Medulla oblongata (tissue), 1 donor: Measurements from ENCODE around the gene MYO1E.
A peak's percentile ranks its signal among the peaks of the same experiment; 100 is the strongest.

ENCODE experiments used
- DNase-seq: peaks from one replicate; pipeline ENCODE4 v3.0.0-alpha.2; 2015; ENCODE audit errors: extremely low spot score

The MYO1E gene

GRCh38 chr15:59230531-59231055, 142.1 kb downstream of the MYO1E start:
- no peak for DNase-seq

DNA sequence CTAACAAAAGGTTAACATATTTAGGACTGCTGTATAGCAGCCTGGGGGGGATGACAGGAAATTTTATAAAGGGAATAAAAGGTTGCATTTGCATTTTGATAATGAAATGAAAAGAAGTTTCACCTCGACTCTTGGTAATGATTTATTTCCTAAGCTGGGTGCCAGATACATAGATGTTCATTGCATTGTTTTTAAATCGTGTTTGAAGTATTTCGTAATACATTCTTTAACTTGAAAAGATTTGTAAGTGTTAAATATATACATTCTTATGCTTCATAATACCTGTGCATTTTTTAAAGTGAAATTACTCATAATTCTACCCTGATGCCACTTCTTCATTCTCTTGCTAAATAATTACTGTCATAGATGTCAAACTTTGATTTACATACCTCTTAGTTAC, 143.2 kb downstream of the MYO1E start:
- no peak for DNase-seq

GRCh38 chr15:59229015-59229414, 143.7 kb downstream of the MYO1E start:
- no peak for DNase-seq

DNA sequence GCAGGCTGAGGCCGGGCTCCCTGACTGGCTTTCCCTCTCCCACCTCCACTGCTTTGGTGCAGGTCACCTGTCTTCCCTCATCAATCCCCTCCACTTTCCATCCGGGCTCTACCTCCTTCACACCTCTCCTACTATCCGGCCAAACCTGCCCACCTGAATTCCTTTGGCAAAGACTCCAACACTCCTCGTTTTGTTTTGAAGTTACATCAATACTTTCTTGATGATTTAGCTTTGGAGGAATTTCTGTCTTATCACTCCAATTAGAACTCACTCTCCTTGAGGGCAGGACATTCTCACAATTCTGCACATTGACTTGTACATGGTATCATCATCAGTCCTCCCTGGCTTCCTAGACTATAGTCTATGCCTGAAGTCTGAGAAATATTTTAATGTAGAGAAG, 145.7 kb downstream of the MYO1E start:
- no peak for DNase-seq

- no peak for DNase-seq
These were observed 148.2 kb downstream of the MYO1E start for GRCh38 chr15:59224474-59224873.

DNA sequence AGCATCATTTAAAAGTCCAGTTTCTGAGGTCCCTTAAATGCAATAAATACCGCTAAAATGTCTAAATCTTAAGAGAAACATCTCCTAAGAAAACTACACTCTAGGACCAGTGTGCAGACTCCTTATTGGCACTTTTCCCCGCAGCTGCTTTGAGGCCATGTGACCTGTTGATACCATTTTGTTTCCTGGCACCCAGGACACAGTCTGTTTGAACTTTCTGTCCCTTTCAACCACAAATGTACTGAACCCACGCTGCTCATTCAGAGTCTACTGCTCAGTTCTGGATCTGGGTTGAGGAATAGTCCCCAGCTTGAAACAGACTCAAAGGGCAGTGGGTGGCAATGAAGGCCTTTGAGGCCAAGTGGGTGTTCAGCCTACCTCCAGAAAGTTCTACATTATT, 148.9 kb downstream of the MYO1E start:
- DNase-seq = no peak

- no peak for DNase-seq
These were observed 149.6 kb downstream of the MYO1E start for GRCh38 chr15:59222906-59223550.

DNA sequence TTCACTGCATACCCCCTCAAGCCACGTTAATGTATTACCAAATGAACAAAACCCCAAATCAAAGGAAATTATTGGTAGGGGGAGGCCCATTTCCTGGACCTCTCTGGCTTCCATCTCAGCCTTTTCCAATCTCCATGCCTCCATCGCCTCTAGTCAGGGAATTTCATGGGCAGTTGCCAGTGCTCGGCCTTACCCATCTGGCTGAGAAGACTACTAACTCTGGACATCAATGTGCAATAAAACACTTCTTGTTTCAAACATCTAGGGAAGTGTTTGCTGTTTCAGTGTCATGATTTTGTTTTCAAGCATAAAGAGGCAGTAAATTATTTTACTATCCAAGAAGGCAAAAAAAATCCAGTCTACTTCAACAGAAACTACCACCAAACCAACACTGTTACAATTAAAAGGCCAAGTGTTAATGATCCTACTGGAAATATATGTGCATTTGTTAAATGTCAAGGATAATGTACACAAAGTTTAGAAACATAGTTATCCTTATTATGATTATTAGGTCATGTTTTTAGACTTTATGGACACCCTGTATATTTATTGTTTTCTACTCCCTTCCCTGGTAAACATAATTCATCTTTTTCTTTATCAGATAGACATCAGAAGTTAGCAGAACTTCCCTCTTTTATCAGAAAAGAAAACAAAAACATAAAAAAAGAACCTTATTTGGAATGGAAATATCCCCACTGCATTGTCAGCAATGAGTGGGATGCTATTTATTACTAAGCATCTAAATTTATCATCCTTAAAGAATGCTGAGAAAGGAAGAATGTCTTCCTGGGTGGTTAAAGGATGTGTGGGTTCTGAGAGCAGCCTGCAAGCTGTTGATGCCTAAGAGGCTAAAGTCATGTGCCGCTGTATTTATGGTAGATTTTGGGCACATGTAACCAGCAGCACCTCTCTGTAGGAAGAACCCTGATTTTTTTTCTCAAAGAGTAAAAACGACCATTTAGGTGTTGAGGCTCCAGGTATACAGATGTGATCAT, 150.9 kb downstream of the MYO1E start:
- DNase-seq = peak; percentile 63

DNA sequence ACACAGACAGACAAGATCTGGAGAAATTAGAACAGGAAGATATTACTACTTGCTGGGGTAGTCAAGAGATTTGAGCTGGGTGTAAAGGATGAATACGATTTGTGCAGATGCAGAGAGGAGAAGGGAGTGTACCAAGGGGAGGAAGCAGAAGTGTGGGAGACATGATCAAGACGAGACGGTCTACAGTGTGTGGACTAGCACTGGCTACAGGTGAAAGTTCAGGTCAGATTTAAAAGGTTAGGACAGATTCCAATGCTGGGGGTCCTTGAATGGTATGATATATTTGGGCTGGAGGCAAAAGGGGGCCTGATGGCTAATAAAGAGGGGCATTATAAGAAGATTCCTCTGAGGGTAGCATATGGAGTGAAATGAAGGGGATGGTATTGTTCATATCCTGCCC, 154.0 kb downstream of the MYO1E start:
- no peak for DNase-seq

DNA sequence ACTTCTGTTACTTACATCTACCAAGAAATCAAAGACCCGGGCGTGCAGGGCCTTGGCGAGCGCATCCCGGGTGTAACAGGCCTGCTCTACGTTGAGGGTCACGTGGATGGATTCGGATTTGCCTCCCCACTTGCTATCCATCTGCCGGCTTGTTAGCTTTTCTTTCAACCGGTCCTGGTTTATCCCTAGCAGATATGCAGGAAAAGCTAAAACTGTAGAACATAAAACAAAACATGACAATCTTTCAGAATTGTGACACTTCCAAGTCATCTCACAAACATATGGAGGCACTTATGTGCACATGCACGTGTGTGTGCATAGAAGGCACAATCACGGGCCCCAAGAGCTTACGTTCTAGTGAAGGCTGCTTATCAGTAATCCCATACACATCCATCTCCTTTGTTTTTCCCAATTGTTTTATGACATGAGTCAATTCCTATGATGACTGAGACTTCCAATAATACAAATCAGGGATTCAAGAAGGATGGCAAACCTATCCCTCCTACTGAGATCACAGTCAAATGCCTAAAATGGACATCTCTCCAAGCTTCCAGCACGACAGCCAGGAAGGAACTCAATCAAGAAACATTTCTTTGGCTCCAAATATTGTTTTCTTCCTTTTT, 154.7 kb downstream of the MYO1E start:
- no peak for DNase-seq

- DNase-seq = no peak
These were observed 155.8 kb downstream of the MYO1E start for GRCh38 chr15:59216911-59217310.

DNA sequence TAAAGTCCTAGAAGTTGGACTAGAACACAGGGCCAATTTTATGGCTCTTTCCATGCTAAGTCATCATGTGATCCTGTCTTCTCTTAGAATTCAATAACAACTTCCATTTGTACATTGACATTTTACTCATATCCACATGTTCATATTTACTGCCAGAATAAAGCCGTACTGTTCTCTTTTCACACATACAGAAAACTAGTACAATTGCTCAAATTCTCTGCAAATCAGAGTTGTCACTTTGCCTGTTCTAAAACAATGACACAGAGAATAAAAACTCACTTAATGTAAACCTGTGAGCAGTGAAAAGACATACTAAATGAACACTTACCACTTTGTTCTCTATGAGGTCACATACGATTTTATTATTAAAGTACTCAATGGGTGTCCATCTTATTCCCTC, 162.5 kb downstream of the MYO1E start:
- DNase-seq = no peak

DNA sequence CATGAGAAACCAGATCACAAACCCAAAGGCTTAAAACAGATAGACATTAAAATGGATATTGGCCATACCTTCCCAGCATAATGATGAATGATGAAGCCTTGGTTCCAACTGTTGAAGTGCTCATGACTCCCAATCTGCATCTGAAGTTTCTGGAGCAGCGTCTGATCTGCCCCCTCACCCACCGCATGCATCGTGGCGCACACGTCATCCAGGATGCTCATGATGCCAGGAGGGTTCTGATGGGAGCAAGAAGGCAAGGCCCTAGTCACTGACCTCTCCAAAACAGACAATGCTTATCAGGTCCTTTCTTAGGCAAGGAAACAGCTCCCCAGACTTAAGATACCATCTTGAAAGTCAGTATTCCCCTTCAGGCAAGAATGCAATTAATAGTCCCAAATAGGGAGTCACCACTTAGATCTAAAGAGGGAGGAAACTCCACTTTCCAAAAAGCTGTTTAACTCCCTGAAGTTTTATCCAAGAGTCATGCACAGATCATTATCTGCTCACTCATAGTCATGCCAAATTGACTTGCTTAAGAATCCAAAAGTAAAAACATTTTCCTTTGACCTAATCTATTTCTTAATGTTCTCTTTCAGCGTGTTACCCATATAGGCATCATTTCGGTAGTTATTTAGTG, 163.9 kb downstream of the MYO1E start:
- no peak for DNase-seq

DNA sequence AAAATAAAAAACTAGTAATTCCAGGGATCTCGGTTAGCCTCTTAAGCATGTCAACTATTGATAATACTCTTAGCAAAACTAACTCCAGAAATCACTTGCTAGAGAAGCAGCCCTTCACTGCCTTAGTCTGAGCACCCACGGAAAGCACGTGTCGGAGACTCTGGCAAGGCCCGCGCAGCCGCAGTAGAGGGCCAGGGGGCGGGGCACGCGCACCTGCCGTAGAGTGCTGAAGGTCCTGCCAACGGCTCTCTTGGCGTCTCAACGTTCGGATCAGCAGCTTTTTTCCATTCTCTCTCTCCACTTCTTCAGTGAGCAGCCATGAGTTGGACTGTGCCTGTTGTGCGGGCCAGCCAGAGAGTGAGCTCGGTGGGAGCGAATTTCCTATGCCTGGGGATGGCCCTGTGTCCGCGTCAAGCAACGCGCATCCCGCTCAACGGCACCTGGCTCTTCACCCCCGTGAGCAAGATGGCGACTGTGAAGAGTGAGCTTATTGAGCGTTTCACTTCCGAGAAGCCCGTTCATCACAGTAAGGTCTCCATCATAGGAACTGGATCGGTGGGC, 166.0 kb downstream of the MYO1E start, which contains the start of gene LDHAL6B:
Gene LDHAL6B, plus strand, starts transcription at position 221 of the 561 bp plus-strand sequence. Its CDS starts 98 bp downstream, at position 319.
- no peak for DNase-seq

GRCh38 chr15:59205839-59206622, 166.6 kb downstream of the MYO1E start:
- DNase-seq = no peak

DNA sequence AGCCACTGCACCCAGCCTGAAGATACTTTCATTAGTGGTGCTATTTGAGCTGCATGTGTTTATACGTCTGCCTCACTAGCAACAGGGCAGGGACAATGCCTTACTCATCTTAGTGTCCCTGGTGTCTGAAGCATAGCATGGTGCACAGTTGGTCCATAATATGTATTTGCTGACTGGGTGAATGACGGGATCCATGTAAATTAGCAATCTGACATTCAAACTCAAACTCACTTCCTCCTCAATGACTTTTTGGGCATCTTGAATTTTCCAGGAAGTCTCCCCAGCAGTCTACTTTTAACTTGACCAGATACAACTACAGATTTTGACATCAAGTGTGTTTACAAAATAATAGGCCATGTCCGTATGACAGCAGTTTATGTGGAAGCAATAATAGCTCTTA, 169.0 kb downstream of the MYO1E start:
- DNase-seq = peak; percentile 23

- peak; percentile 38 for DNase-seq
These were observed 169.7 kb downstream of the MYO1E start for GRCh38 chr15:59203008-59203407.

DNA sequence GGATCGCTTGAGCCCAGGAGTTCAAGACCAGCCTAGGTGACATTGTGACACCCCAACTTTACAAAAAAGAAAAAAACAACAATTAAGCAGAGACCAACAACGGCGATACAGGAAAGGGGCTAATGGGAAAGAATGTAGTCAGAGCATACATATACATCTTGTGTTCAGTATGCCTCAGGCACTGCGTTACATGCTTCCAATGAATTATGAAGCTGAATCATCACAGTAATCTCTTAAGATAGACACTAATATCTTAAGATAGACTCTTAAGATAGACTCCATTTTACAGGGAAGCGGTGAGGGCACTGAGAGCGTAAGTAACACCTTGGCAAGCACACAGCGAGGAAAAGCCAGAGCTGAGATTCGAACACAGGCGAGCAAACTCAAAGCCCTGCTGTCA, 172.1 kb downstream of the MYO1E start:
- no peak for DNase-seq

- no peak for DNase-seq
These were observed 172.8 kb downstream of the MYO1E start for GRCh38 chr15:59199626-59200465.

DNA sequence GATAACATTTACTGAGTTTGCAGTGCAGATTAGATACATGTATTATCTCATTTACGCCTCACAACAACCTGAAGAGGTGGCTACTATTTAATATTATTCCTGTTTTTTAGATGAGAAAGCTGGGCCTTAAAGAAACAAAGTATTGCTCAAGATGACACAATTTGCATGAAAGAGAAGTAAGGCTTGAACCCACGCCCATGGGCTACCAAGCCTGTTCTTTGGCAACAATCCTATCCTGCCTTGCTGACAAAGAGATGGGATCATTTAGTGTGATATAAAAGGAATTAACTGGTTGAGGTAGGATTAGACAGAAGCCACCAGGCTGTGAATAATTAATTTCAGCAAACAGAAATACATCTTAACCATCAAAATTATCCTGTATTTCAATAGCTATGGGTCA, 175.2 kb downstream of the MYO1E start:
- DNase-seq = no peak
